Mucosa of stomach (tissue), 1 donor: ENCODE data around the gene LCP1.

Experiments
- H3K27me3 ChIP-seq: one replicate; pipeline ENCODE4 v1.7.0; 2013; ENCODE audit warnings: mild to moderate bottlenecking, low read length; ENCODE audit not compliant: control insufficient read depth, insufficient read depth
- H3K36me3 ChIP-seq: one replicate; pipeline ENCODE4 v1.7.0; 2013; ENCODE audit warnings: low read length; ENCODE audit not compliant: control insufficient read depth, insufficient read depth
- H3K4me1 ChIP-seq: one replicate; pipeline ENCODE4 v1.7.0; 2013; ENCODE audit warnings: mild to moderate bottlenecking, low read length; ENCODE audit not compliant: control insufficient read depth, insufficient read depth
- H3K4me3 ChIP-seq: one replicate; pipeline ENCODE4 v1.7.0; 2013; ENCODE audit warnings: low read length
- H3K9ac ChIP-seq: one replicate; pipeline ENCODE4 v1.7.0; 2013; ENCODE audit warnings: mild to moderate bottlenecking, low read length, moderate library complexity
- H3K9me3 ChIP-seq: one replicate; pipeline ENCODE4 v1.7.0; 2013; ENCODE audit warnings: mild to moderate bottlenecking, low read length, moderate library complexity; ENCODE audit not compliant: control insufficient read depth
- donor health status: Pancreatic carcinoma.

LCP1 gene

GRCh38 chr13:46202188-46202795, 20.3 kb upstream of the LCP1 start:
- H3K9ac ChIP-seq: no peak overlapping the region
- no peak overlapping the region for H3K4me3 ChIP-seq
- no peaks in the 10 kb centered on the region for H3K36me3 ChIP-seq

GRCh38 chr13:46198696-46199193, 16.8 kb upstream of the LCP1 start:
- Histone ChIP-seq H3K9me3 (no peaks in the 10 kb centered on the region), H3K9ac (no peak overlapping the region), H3K4me3 (no peak overlapping the region), H3K27me3 (no peaks in the 10 kb centered on the region), H3K36me3 (no peaks in the 10 kb centered on the region), H3K4me1 (no peaks in the 10 kb centered on the region)

More at GRCh38 chr13:46202188-46202795, 20.3 kb upstream of the LCP1 start:
- Histone ChIP-seq H3K4me1 (peaks cover 18% of the 10 kb centered on the region), H3K27me3 (no peaks in the 10 kb centered on the region), H3K9me3 (no peaks in the 10 kb centered on the region)

DNA sequence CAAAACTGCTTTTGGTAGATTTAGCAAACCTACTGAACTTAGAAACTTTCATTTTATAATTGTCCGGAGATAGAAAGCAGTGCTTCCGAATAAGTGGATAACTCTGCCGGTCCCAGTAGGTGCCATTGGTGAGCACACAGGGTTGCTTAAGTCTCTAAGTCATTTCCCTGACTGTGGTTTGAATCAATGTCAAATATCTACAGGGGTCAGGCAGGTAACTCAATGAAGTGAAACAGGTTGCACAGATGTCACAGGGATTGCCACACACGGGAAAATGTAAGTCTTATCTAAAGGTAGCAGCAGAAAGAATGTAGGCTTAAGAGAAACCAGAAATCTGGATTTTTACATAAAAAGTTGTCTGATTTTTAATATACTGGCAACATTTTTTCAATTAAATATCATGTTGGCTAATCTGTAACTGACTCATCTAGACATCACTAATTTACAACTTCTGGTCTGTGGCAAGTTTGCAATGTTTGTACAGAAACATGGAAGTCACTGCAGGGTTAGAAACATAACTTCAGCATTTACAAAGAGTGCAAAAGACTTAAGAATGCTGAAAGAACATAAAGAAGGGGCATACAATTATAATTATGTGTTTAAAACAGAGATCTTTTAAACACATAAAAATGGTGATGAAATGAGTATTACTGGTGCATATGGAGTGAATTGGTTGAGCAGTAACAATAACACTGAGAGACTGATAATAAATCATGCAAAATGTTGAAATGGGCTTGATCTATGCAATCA, 15.5 kb upstream of the LCP1 start:
- H3K4me1 ChIP-seq: no peaks in the 10 kb centered on the region
- no peaks in the 10 kb centered on the region for H3K27me3 ChIP-seq
- H3K4me3 ChIP-seq: no peak overlapping the region
- H3K9ac ChIP-seq: no peak overlapping the region
- H3K9me3 ChIP-seq: no peaks in the 10 kb centered on the region
- H3K36me3 ChIP-seq: no peaks in the 10 kb centered on the region

GRCh38 chr13:46195016-46195415, 13.0 kb upstream of the LCP1 start:
- H3K4me1 ChIP-seq: no peaks in the 10 kb centered on the region
- H3K9ac ChIP-seq: no peak overlapping the region
- H3K4me3 ChIP-seq: no peak overlapping the region
- no peaks in the 10 kb centered on the region for H3K9me3 ChIP-seq
- H3K36me3 ChIP-seq: no peaks in the 10 kb centered on the region
- no peaks in the 10 kb centered on the region for H3K27me3 ChIP-seq

DNA sequence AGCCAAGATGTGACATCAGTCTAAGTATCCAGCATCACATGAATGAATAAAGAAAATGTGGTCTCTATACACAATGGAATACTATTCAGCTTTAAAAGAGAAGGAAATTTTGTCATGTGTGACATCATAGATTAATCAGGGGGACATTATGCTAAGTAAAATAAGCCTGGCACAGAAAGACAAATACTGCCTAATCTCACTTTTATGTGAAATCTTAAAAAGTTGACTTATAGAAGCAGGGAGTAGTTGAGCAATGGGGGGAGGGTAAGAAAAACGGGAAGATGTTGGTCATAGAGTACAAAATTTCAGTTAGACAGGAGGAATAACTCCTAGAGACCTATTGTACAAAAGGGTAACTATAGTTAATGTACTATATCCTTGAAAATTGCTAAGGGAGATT, 10.4 kb upstream of the LCP1 start:
- H3K27me3 ChIP-seq: no peaks in the 10 kb centered on the region
- H3K4me1 ChIP-seq: no peaks in the 10 kb centered on the region
- no peaks in the 10 kb centered on the region for H3K36me3 ChIP-seq
- H3K9ac ChIP-seq: no peak overlapping the region
- no peak overlapping the region for H3K4me3 ChIP-seq
- H3K9me3 ChIP-seq: no peaks in the 10 kb centered on the region

- no peak overlapping the region for H3K4me3 ChIP-seq
- H3K36me3 ChIP-seq: no peaks in the 10 kb centered on the region
- H3K4me1 ChIP-seq: no peaks in the 10 kb centered on the region
- no peaks in the 10 kb centered on the region for H3K27me3 ChIP-seq
- no peak overlapping the region for H3K9ac ChIP-seq
- H3K9me3 ChIP-seq: no peaks in the 10 kb centered on the region
Measured at GRCh38 chr13:46185634-46186033, 3.7 kb upstream of the LCP1 start.

GRCh38 chr13:46184277-46184699, 2.3 kb upstream of the LCP1 start:
- no peaks in the 10 kb centered on the region for H3K27me3 ChIP-seq
- no peaks in the 10 kb centered on the region for H3K9me3 ChIP-seq
- no peaks in the 10 kb centered on the region for H3K36me3 ChIP-seq
- no peak overlapping the region for H3K9ac ChIP-seq
- H3K4me3 ChIP-seq: no peak overlapping the region
- H3K4me1 ChIP-seq: no peaks in the 10 kb centered on the region

DNA sequence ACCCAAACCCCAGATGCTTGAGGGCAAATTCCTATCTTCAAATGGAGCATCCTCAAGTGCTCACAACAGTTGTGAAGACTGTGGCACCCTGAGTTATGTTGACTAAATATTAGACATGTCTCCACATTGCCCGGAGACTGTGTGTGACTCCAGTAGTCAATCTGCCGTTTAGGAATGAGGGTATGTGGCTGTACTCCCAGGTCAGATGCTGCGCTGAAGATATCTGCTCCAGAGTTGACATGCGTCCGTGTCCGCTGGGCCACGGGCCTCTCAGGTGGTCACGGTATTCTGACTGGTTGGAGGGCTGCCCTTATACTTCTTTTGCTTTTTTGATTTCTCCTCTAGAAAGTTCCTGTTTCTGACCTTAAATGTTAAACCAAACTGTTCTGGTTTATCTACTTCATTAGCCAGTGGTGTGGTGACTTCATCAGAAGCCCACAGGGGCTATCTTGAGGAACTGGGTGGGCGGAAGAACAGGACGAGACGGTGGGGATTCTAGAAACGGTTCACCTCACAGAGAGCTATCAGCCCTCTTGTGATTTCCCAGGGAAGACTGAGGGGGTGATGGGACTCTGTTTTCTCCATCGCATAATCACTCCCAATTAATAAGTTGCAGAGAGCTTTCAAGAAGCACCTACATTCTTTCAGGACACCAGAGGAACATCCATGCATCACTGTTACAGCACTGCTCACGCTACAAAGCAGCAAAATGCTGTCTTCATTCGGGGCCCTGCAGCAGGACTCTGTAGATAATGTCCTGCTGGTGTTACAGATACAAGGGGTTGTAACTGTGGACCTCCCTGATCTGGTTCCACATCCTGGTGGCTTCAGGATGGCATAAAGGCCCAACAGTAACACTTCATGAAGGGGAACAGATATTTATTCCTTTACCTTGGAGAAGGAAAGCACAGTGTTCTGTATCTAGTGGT, 1.3 kb upstream of the LCP1 start:
- Histone ChIP-seq H3K9me3 (no peaks in the 10 kb centered on the region), H3K4me1 (no peaks in the 10 kb centered on the region), H3K27me3 (no peaks in the 10 kb centered on the region), H3K4me3 (no peak overlapping the region), H3K9ac (no peak overlapping the region), H3K36me3 (no peaks in the 10 kb centered on the region)

GRCh38 chr13:46182491-46182877, 507 bp upstream of the LCP1 start:
- no peaks in the 10 kb centered on the region for H3K27me3 ChIP-seq
- no peaks in the 10 kb centered on the region for H3K4me1 ChIP-seq
- H3K36me3 ChIP-seq: no peaks in the 10 kb centered on the region
- H3K9ac ChIP-seq: no peak overlapping the region
- H3K4me3 ChIP-seq: no peak overlapping the region
- H3K9me3 ChIP-seq: no peaks in the 10 kb centered on the region

GRCh38 chr13:46181377-46181839, 569 bp downstream of the LCP1 start:
- H3K4me1 ChIP-seq: no peaks in the 10 kb centered on the region
- H3K9ac ChIP-seq: no peak overlapping the region
- H3K4me3 ChIP-seq: no peak overlapping the region
- no peaks in the 10 kb centered on the region for H3K36me3 ChIP-seq
- no peaks in the 10 kb centered on the region for H3K9me3 ChIP-seq
- H3K27me3 ChIP-seq: no peaks in the 10 kb centered on the region

DNA sequence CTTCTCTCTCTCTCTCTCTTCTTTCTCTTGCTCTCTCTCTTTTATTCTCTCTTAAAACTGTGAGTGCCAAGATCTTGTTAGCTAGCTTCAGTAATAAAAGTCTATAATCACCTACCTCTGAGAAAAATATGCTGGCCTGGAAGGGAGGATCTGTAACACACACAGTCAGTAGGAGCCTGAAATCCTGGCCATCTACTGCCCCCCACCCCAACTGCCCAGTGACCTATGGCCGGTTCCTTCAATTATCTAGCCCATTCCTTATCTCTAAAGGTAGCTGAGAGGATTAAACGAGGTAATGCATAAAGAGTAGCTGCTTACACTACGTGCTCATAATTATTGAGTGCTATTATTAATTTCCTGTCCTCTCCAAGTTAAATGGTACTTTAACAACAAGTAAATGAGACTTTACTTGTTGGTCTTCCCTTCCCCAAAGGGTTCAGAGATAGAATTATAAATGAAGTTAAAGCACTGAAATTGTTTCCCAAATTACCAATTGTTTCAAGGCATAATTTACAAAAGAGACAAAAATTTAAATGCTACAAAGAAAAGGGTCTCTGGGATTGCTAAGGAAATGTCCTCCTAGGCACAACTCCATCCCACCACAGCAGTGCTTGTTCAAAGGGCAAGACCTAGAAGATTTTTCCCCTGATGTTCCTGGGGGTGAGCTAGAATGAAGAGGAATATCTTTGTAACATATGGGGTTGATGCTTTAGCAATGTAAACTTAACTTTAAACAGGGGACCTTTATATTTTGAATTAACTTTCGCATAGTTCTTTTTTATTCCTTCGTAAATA, 1.8 kb downstream of the LCP1 start:
- Histone ChIP-seq H3K36me3 (no peaks in the 10 kb centered on the region), H3K9me3 (no peaks in the 10 kb centered on the region), H3K27me3 (no peaks in the 10 kb centered on the region), H3K4me3 (no peak overlapping the region), H3K4me1 (no peaks in the 10 kb centered on the region), H3K9ac (peak overlapping the region; percentile 18)
